ENCODE measurements around the gene ABHD16A. TPM values are rescaled to one million over a fixed set of nuclear protein-coding genes. Genes with fewer than 3 reads are reported as not detected.

The ABHD16A gene
- 25.7 and 26.1 TPM in 2 replicates for total RNA-seq (2014; rRNA removed; shearing (Covaris generic))

GRCh38 chr6:31702819-31703716 lies at the start of gene ABHD16A:
Gene ABHD16A, minus strand, starts transcription at chr6:31703324. Its CDS starts 43 bp downstream, at chr6:31703281.

GRCh38 chr6:31739639-31740396 lies 36.7 kb upstream of the ABHD16A start, which contains the start of gene MSH5:
Gene MSH5, plus strand, starts transcription at chr6:31740005. Its CDS starts 462 bp downstream, at chr6:31740467.

GRCh38 chr6:31736021-31736767 lies 33.1 kb upstream of the ABHD16A start, which contains the start of gene CLIC1:
Gene CLIC1, minus strand, starts transcription at chr6:31736530. Its CDS starts 230 bp downstream, at chr6:31736300.

GRCh38 chr6:31728767-31729514 lies 25.8 kb upstream of the ABHD16A start, which contains the start of gene DDAH2:
Gene DDAH2, minus strand, starts transcription at chr6:31729299. Its CDS starts 138 bp downstream, at chr6:31729161.

GRCh38 chr6:31723245-31723979 lies 20.3 kb upstream of the ABHD16A start, which contains the start of gene MPIG6B:
Gene MPIG6B, plus strand, starts transcription at chr6:31723373. Its CDS starts 11 bp downstream, at chr6:31723384.

GRCh38 chr6:31721351-31722020 lies 18.4 kb upstream of the ABHD16A start, which contains the start of gene LY6G6C:
Gene LY6G6C, minus strand, starts transcription at chr6:31721746. Its CDS starts 67 bp downstream, at chr6:31721679.

GRCh38 chr6:31715022-31715958 lies 12.2 kb upstream of the ABHD16A start, which contains the start of gene LY6G6D:
Gene LY6G6D, plus strand, starts transcription at chr6:31715348. Its CDS starts 8 bp downstream, at chr6:31715356.

GRCh38 chr6:31706599-31706998 lies 3.5 kb upstream of the ABHD16A start, which contains the start of gene LY6G6F:
Gene LY6G6F, plus strand, starts transcription at chr6:31706866. Its CDS starts 41 bp downstream, at chr6:31706907.

GRCh38 chr6:31680226-31681134 lies 22.6 kb downstream of the ABHD16A start, which contains the start of gene LY6G5C:
Gene LY6G5C, minus strand, starts transcription at chr6:31681067. Its CDS starts 694 bp downstream, at chr6:31680373.

GRCh38 chr6:31669676-31670075 lies 33.4 kb downstream of the ABHD16A start, which contains the start of gene LY6G5B:
Gene LY6G5B, plus strand, starts transcription at chr6:31669976. Its CDS starts 975 bp downstream, at chr6:31670951.

GRCh38 chr6:31665501-31666336 lies 37.4 kb downstream of the ABHD16A start, which contains the start of gene CSNK2B:
Gene CSNK2B, plus strand, starts transcription at chr6:31666080. Its CDS starts 752 bp downstream, at chr6:31666832.

GRCh38 chr6:31664790-31665500 lies 38.2 kb downstream of the ABHD16A start, which contains the start of gene GPANK1:
Gene GPANK1, minus strand, starts transcription at chr6:31664997. Its CDS starts 519 bp downstream, at chr6:31664478.

GRCh38 chr6:31660381-31661261 lies 42.5 kb downstream of the ABHD16A start, which contains the start of gene C6orf47:
Gene C6orf47, minus strand, starts transcription at chr6:31660778. Its CDS starts 831 bp downstream, at chr6:31659947.

Measured in A375 (cell line).